HG03039 (cell line): ENCODE data around the gene GPR183.
A peak's percentile ranks its signal among the peaks of the same experiment; 100 is the strongest.

Experiments
- ATAC-seq: cut with Tn5 transposase; IDR thresholded peaks from one replicate; pipeline ENCODE4 v1.9.1; 2021; ENCODE audit warnings: mild to moderate bottlenecking, moderate library complexity; ENCODE audit not compliant: unreplicated experiment

Gene GPR183

GRCh38 chr13:99307247-99307646 lies at the start of gene GPR183:
Gene GPR183, minus strand, starts transcription at chr13:99307399. Its CDS starts 11,254 bp downstream, at chr13:99296145.
- ATAC-seq: peak; percentile 59

DNA sequence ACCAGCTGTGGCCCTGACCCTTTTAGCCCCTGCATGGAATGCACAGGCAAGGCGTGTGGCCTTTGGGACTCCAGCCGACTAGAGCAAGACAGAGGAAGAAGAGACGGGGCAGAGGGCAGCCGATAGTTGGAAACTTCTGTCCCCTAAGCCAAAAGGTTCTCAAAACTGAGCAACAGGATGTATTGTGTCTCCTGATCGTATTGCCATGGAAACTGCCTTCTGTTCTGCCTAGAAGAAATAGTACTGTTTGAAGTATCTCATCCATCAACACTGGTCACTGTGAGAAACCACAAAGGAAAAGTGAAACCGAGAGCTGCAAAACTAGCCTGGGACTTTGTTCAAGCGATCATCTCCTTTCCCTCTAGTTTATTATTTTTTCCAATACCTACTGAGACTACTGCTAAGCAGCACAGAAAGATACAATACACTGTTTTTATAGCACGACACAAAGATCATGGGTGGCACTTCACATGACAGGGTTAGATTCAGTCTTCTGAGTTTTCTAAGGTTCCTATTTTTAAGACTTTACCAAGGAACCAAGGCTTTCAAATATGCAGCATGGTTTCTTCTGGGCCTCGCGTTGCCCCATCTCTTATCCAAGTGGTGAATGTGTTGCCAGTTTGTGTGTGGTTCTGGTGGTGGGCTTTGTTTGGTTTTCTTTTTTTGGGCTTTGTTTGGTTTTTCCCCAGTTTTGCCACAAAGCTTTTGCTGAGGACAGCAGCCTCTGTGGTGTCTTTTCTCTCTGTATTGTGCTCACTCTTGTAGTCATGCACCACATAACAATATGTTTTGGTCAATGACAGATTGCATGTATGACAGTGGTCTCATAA lies 49.3 kb upstream of the GPR183 start:
- ATAC-seq: peak; percentile 39

GRCh38 chr13:99356012-99356261 lies 48.7 kb upstream of the GPR183 start:
- no peak for ATAC-seq

DNA sequence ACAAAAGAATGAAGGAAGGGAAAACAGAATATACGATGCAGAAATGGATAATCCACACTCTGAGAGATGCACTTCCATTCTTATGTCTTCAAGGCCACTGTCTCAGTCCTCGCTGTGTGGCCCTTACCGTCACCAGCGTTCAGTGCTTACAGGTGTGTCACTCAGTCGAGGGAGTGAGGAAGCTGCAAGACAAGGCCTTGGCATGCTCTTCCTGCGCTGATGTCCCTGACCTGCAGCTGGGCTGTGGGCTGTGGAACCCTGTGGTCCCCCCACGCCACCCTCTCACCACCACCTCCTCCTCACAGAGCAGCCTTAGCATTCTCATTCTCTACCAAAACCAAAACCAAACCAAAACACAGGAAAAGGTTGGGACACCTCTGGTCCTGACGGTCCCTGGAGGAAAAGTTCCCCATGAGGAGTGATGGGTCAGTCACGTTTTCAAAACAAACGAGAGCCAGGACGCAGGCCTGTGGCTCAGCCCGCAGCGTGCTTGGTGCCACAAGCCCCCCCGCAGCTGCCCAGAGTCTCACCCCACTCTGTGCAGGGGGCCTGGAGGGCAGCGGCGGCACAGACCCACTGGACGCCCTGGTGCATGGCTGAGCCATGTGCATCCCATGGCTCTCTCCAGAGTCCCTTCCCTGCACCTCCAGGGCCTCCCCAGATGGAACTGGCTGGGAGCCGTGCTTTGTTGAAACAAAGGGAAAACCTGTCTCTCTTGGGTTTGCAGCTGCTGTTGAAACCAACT lies 48.2 kb upstream of the GPR183 start:
- ATAC-seq: no peak

- peak; percentile 27 for ATAC-seq
Measured at GRCh38 chr13:99354371-99354951, 47.3 kb upstream of the GPR183 start.

DNA sequence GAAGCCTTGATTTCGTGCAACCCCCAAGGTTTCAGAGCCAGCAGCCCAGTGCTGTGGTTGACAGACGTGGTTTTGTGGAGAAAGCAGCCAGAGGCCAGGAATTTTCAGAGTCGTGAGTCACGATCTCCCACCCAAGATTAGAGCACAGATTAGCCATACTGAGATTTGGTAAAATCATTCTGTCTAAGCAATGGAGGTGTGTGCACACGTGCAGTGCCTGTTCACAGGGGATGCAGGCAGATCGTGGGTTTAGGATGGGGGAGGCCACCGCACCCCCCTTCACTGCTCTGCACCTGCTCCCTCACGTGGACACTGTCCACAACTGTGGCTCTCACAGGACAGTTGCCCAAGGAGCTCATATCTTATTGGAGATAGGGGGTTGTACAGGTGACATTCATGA lies 46.6 kb upstream of the GPR183 start:
- ATAC-seq: no peak

GRCh38 chr13:99353246-99353600 lies 46.0 kb upstream of the GPR183 start:
- no peak for ATAC-seq

DNA sequence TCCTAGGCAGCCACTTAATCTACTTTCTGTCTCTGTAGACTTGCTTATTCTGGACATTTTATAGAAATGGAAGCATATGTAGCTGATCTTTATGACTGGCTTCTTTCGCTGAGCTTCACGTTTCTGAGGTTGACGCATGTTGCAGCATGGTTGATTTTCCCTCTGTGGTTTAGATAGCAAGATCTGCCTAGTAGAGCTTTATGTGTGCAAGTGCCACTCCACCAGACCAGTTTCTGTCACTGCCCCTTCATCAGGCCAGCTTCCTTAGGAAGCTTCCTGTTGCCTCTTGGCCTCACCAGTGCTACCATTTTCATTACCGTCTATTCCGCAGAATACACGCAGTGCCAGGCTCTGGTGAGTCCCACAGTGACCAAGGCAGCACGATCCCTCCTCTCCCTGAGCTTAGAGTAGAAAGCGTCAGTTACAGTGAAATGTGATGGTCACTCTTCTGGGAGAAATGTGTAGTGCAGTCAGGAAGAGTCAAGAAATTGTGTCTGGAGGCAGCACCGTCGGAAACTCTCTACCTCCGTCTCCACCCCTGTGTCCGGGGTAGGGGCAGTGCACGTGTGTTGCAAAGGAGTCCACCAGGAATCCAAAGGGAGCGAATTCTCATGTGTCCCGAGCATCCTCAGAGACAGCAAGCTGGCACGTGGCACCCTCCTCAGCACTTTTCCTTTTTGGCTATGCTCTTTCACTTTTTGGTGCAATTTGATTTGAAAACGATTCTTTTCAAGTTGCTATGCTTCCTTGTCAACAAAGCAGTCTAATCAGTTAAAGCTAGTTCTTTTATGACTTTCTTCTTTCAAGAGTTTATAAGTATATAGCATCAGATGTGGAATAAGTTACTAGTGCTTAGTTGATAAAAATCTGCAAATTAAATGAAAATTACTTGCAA lies 45.4 kb upstream of the GPR183 start:
- no peak for ATAC-seq

- no peak for ATAC-seq
Measured at GRCh38 chr13:99351772-99352171, 44.6 kb upstream of the GPR183 start.

DNA sequence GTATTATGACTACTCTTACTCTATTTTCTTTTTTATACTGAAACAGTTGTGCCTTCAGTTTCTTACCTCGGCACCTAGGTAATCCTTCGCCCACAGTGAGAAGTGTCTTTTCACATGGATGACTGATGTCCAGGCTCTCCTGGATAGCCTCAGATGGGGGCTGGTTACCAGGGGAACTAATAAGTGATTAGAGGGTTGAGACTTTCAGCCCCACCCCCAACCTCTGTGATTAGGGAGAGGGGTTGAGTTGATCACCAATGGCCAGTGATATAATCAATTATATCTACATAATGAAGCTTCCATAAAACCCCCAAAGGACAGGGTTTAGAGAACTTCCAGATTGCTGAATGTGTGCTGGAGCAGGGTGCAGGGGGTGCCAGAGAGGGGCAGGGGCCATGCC lies 43.0 kb upstream of the GPR183 start:
- ATAC-seq: no peak

GRCh38 chr13:99347911-99348451 lies 40.8 kb upstream of the GPR183 start:
- peak; percentile 57 for ATAC-seq

DNA sequence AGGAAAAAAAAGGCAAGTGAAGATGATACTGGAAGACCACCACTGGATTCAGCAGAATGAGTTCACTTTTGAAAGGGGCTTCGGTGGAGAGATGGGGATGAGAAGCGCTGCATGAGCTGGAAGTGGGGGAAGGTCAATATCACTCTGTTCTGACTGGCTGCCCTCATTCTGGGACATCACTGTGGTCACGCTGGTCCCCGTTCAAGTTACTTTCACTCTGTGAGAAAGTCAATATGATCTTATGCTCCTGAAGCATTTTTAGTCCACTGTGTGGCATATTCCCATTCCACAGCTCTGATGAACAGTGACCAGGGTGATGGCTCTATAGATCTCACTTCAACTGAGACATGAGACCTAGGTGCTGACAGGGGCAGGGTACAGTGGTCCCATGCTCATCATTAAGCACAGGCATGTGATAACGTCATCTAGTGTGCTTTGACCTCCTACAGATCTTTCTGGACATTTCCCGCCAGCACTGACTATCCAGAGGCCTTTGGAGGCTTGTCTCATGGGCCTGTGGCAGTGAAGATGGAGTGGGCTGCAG lies 40.2 kb upstream of the GPR183 start:
- peak; percentile 21 for ATAC-seq

DNA sequence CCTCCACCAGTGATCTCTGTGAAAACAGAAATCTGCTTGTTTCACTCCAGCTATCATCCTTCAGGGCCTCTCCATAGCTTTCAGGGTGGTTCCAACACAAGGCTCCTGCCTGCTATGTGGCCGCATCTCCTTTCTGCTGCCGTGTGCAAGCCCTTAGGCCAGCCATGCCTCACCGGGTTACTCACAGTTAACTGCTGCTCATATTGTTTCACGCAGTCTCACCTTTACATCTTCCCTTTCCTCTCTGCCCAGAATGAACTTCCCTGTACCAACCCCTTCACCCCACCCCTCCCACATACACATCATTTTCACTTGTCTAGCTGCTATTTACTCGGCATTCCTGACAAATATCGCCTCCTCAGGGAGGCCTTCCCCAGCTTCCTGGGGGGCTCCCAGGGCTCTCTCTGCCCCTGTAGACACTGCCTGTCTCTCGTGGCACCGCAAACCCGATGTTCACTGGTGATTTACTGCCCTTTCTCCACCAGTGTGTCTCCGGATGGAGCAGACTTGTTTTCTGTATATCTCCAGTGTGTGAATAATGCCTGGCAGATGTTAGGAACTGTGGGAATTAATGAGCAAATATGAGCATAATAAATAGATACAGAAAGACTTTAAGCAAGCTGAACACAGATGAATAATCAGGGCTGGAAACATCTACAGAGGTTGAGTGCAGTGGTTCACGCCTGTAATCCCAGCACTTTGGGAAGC lies 39.3 kb upstream of the GPR183 start:
- ATAC-seq: no peak

DNA sequence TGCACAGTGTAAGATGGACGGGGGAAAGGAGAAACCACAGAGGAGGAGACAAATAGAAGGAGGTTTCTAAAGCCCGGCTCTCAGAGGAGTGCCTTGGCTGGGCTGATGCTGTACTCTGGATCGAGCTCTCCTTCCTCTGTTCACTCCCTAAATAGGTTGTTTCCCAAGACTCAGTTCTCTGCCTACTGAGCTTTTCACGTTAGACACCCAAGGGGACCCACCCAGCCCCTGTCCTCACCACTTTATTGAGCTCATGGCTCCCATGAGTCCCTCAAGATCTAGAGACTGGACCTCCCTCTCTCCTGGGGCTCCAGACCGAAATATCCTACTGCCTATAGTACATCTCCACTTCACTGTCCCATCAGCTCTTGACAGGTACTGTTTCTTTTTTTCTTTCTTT lies 38.1 kb upstream of the GPR183 start:
- no peak for ATAC-seq

- no peak for ATAC-seq
Measured at GRCh38 chr13:99344610-99345208, 37.5 kb upstream of the GPR183 start.

- ATAC-seq: no peak
Measured at GRCh38 chr13:99342723-99343315, 35.6 kb upstream of the GPR183 start.

GRCh38 chr13:99341969-99342722 lies 34.9 kb upstream of the GPR183 start:
- ATAC-seq: no peak

DNA sequence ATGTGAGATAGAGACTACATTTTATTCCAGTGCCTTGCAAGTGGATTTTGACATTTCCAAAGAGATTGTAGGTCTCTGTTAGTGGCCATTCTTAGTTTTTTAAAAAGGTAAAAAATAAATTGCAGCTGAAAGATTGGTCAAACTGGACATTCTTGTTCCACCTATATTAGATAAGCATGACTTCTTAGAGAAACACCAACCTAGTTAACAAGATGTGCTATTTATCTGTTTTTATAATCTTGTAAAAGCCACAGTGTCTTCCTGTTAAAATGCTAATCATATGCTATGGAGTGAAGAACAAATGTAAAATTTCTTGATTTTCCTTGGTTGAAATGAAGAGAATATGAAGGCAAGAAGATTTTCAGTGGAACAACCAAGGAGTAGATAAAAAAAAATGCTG lies 33.4 kb upstream of the GPR183 start:
- no peak for ATAC-seq
